Osteoblast (primary cell): ENCODE results near the gene EIF3I. TPM values are rescaled to one million over a fixed set of nuclear protein-coding genes. Genes with fewer than 3 reads are reported as not detected.

Source experiments
- DNase-seq: peaks from one replicate; pipeline ENCODE4 v3.0.0; 2011; ENCODE audit warnings: low spot score, mixed read lengths; ENCODE audit not compliant: insufficient read length; ENCODE audit errors: missing footprints
- H2AFZ ChIP-seq: 2 replicates; pipeline ENCODE4 v1.6.0; 2011; ENCODE audit warnings: mild to moderate bottlenecking, low read length
- H3K27ac ChIP-seq: 2 replicates; pipeline ENCODE4 v1.5.1; 2011; ENCODE audit warnings: mild to moderate bottlenecking, low read depth, low read length, moderate library complexity
- H3K27me3 ChIP-seq: 2 replicates; pipeline ENCODE4 v1.6.0; 2012; ENCODE audit warnings: mild to moderate bottlenecking, control low read depth, inconsistent platforms, low read length, moderate library complexity; ENCODE audit not compliant: insufficient read depth
- H3K36me3 ChIP-seq: 2 replicates; pipeline ENCODE4 v1.5.1; 2011; ENCODE audit warnings: mild to moderate bottlenecking, low read length, control low read depth, moderate library complexity; ENCODE audit not compliant: insufficient read depth
- H3K4me1 ChIP-seq: 2 replicates; pipeline ENCODE4 v1.5.1; 2011; ENCODE audit warnings: mild to moderate bottlenecking, low read length, control low read depth, moderate library complexity; ENCODE audit not compliant: insufficient read depth
- H3K4me2 ChIP-seq: 2 replicates; pipeline ENCODE4 v1.6.0; 2011; ENCODE audit warnings: mild to moderate bottlenecking, low read length; ENCODE audit not compliant: insufficient read depth
- H3K4me3 ChIP-seq: fragments of 200-600 bp; sonication (generic); 3 replicates; pipeline ENCODE4 v1.5.1; 2012; ENCODE audit warnings: mild to moderate bottlenecking, low read length, inconsistent platforms; ENCODE audit not compliant: insufficient read depth
- H3K79me2 ChIP-seq: 2 replicates; pipeline ENCODE4 v1.6.0; 2012; ENCODE audit warnings: mild to moderate bottlenecking, low read length, control low read depth, inconsistent platforms; ENCODE audit not compliant: insufficient read depth
- H3K9me3 ChIP-seq: 2 replicates; pipeline ENCODE4 v1.5.1; 2011; ENCODE audit warnings: low read depth, low read length, control low read depth
- H4K20me1 ChIP-seq: 2 replicates; pipeline ENCODE4 v1.6.0; 2012; ENCODE audit warnings: mild to moderate bottlenecking, low read length, control low read depth; ENCODE audit not compliant: insufficient read depth
- total RNA-seq: library from RNA; depleted of rRNA; stranded (reverse); fragments of >200 nt; gene quantifications from 2 replicates; pipeline ENCODE4 v1.2.3, GENCODE V29; 2012
- TF ChIP-seq, protein P1 (sequence below): IDR thresholded peaks from 2 replicates; pipeline ENCODE4 v1.5.1; 2011; ENCODE audit warnings: mild to moderate bottlenecking, low read depth, low read length, moderate library complexity; ENCODE audit errors: extremely low read depth

The EIF3I gene
- total RNA-seq, 1 donor = 253 TPM

DNA sequence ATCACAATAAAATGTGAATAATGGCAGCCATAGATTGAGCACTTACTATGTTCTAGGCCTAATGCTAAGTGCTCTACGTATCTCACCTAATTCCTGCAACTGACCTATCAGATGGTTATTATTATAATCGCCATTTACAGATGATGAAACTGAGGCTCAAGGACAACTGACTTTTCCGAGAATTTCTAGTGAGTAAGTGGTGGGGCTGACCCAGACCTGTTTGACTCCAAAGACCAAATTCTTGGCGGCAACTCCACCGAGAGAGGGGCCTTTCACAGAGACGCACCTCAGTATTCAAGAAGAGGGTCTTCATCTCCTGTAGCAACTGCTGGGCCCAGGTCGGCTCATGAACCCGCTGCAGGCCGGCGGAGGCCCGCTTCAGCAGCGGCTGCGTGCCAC is 627 bp upstream of the EIF3I start:
- Histone ChIP-seq H3K27me3 (no peaks in the 10 kb centered on the region), H3K4me1 (peaks cover 29% of the 10 kb centered on the region), H3K9me3 (no peaks in the 10 kb centered on the region), H3K79me2 (peaks cover 53% of the 10 kb centered on the region), H3K27ac (peak overlapping the region; percentile 100), H3K36me3 (peaks cover 41% of the 10 kb centered on the region), H2AFZ (peak overlapping the region; percentile 20), H4K20me1 (no peaks in the 10 kb centered on the region), H3K4me3 (peak overlapping the region; percentile 100), H3K4me2 (peak overlapping the region; percentile 100)
- peak; percentile 80 for DNase-seq
- TF ChIP-seq, protein P1, sequence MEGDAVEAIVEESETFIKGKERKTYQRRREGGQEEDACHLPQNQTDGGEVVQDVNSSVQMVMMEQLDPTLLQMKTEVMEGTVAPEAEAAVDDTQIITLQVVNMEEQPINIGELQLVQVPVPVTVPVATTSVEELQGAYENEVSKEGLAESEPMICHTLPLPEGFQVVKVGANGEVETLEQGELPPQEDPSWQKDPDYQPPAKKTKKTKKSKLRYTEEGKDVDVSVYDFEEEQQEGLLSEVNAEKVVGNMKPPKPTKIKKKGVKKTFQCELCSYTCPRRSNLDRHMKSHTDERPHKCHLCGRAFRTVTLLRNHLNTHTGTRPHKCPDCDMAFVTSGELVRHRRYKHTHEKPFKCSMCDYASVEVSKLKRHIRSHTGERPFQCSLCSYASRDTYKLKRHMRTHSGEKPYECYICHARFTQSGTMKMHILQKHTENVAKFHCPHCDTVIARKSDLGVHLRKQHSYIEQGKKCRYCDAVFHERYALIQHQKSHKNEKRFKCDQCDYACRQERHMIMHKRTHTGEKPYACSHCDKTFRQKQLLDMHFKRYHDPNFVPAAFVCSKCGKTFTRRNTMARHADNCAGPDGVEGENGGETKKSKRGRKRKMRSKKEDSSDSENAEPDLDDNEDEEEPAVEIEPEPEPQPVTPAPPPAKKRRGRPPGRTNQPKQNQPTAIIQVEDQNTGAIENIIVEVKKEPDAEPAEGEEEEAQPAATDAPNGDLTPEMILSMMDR = no peak

DNA sequence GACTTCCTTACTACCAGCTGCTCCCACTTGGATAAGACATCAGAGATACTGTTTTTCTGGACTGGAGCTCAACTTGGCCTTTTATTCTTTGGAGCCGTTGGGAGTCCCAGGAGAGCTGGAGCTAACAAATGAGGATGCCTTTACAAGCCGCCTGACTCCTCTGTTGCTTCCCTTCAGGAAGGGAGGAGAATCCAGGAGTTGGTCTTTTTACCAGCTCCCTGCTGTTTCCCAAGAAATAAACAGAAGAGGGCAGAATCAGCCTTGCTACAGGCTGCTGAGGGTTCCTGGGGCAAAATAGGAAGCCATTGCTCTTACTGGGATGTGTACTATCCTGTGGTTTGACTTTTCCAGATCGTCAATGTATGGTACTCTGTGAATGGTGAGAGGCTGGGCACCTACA is 1.5 kb downstream of the EIF3I start:
- H3K27me3 ChIP-seq = no peaks in the 10 kb centered on the region
- peaks cover 52% of the 10 kb centered on the region for H3K36me3 ChIP-seq
- DNase-seq = peak; percentile 44
- H2AFZ ChIP-seq = no peak overlapping the region
- H3K4me1 ChIP-seq = peaks cover 29% of the 10 kb centered on the region
- peak overlapping the region; percentile 17 for H3K4me3 ChIP-seq
- H3K27ac ChIP-seq = peak overlapping the region; percentile 46
- peak overlapping the region; percentile 100 for H3K4me2 ChIP-seq
- no peaks in the 10 kb centered on the region for H3K9me3 ChIP-seq
- peaks cover 53% of the 10 kb centered on the region for H3K79me2 ChIP-seq
- H4K20me1 ChIP-seq = no peaks in the 10 kb centered on the region
- TF ChIP-seq, protein P1 = no peak

DNA sequence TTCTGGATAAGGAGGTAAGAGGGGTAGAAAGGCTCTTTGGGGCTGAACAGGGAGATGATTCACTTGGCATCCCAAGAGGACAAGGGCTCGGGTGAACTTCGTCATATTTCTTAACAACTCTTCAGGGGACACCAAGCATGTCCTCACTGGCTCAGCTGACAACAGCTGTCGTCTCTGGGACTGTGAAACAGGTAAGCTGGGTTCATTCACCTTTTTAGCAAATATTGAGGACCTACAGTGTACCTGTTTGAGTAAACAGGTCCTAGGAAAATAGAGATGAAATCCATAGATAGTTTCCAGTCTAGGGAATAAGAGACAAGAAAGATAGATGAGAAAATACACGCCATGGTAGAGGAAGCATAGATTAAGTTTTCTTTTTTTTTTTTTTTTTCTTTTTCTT is 2.1 kb downstream of the EIF3I start:
- H2AFZ ChIP-seq = no peak overlapping the region
- H4K20me1 ChIP-seq = no peaks in the 10 kb centered on the region
- H3K27ac ChIP-seq = peak overlapping the region; percentile 46
- peak overlapping the region; percentile 100 for H3K4me2 ChIP-seq
- peaks cover 53% of the 10 kb centered on the region for H3K79me2 ChIP-seq
- peaks cover 29% of the 10 kb centered on the region for H3K4me1 ChIP-seq
- no peaks in the 10 kb centered on the region for H3K9me3 ChIP-seq
- DNase-seq = peak; percentile 15
- no peaks in the 10 kb centered on the region for H3K27me3 ChIP-seq
- TF ChIP-seq, protein P1 = no peak
- no peak overlapping the region for H3K4me3 ChIP-seq
- peaks cover 51% of the 10 kb centered on the region for H3K36me3 ChIP-seq

DNA sequence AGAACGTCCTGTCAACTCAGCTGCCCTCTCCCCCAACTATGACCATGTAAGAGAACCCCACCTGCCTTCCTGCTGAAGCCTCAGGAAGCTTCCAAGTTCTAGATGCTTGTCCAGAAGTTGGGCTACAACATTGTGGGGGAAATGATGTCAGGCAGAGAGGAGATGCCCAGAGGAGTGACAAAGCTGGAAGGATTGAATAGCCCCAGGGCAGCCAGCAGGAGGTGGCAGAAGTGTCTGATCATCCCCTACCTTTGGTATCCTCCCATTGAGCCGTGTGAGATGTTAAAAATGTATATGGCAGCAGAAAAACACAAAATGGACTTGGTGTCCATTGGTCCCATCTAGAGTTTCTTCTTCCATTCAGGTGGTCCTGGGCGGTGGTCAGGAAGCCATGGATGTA is 6.6 kb downstream of the EIF3I start:
- Histone ChIP-seq H3K9me3 (no peaks in the 10 kb centered on the region), H2AFZ (no peak overlapping the region), H3K36me3 (peaks cover 67% of the 10 kb centered on the region), H4K20me1 (no peaks in the 10 kb centered on the region), H3K4me3 (no peak overlapping the region), H3K4me1 (peaks cover 4% of the 10 kb centered on the region), H3K4me2 (no peak overlapping the region), H3K27me3 (no peaks in the 10 kb centered on the region), H3K79me2 (peaks cover 11% of the 10 kb centered on the region), H3K27ac (no peak overlapping the region)
- TF ChIP-seq, protein P1 = no peak
- DNase-seq = peak; percentile 59
